Endothelial cell of umbilical vein (primary cell): ENCODE results near the gene ATF6B. TPM values are rescaled to one million over a fixed set of nuclear protein-coding genes. Genes with fewer than 3 reads are reported as not detected.

Experiments
- BruUV-seq: library from RNA; stranded (reverse); fragments of 400-500 nt; replicated peaks from 2 replicates; lab custom pipeline; 2021; lab: Mats Ljungman, UMichigan
- CTCF ChIA-PET: fragments of 300-600, 350-600 bp; sonication (Branson Sonifier 250); formaldehyde crosslinking; loops from one replicate; lab custom pipeline; 2021; ENCODE audit warnings: antibody characterized with exemption, inconsistent platforms; lab: Charles Lee
- POLR2A ChIA-PET: fragments of 300-600, 350-600 bp; sonication (Branson Sonifier 250); formaldehyde crosslinking; loops from one replicate; lab custom pipeline; 2021; ENCODE audit warnings: antibody characterized with exemption, inconsistent platforms; lab: Charles Lee
- DNase-seq: peaks from one replicate; pipeline ENCODE4 v3.0.0-alpha.2; 2011; ENCODE audit warnings: low read depth, low spot score
- FAIRE-seq: peaks from 2 replicates; lab custom pipeline; 2011; peaks lifted over from hg19 to GRCh38; lab: Jason Lieb, UNC
- H2AFZ ChIP-seq: 2 replicates; pipeline ENCODE4 v1.6.0; 2012; ENCODE audit warnings: low read depth, low read length, control low read depth, inconsistent platforms
- H3K27ac ChIP-seq: 2 replicates; pipeline ENCODE4 v1.5.1; 2011; ENCODE audit warnings: low read depth, mild to moderate bottlenecking, control low read depth, low read length, moderate library complexity; ENCODE audit not compliant: insufficient read depth
- H3K27me3 ChIP-seq, 2 experiments: 2 replicates each; pipeline versions ENCODE4 v1.6.0 to v1.6.1; 2011; ENCODE audit warnings: low read length in 2 of 2, mixed read lengths in 1 of 2; ENCODE audit not compliant: control insufficient read depth in 2 of 2, insufficient read depth in 2 of 2
- H3K36me3 ChIP-seq, 2 experiments: 2 replicates in 1 of 2; 3 replicates in 1 of 2; pipeline ENCODE4 v1.5.1; 2011; ENCODE audit warnings: low read length in 2 of 2, mild to moderate bottlenecking in 1 of 2, moderate library complexity in 1 of 2; ENCODE audit not compliant: control insufficient read depth in 2 of 2, insufficient read depth in 2 of 2; ENCODE audit errors: extremely low read depth in 1 of 2
- H3K4me1 ChIP-seq: 3 replicates; pipeline ENCODE4 v1.5.1; 2011; ENCODE audit warnings: mild to moderate bottlenecking, low read length; ENCODE audit not compliant: control insufficient read depth, insufficient read depth; ENCODE audit errors: extremely low read depth
- H3K4me2 ChIP-seq: 2 replicates; pipeline ENCODE4 v1.6.1; 2011; ENCODE audit warnings: low read length, control low read depth, mixed read lengths; ENCODE audit not compliant: insufficient read depth
- H3K4me3 ChIP-seq, 3 experiments: fragments of 200-600 bp in 1 of 3; sonication (generic), shearing (Covaris generic) in 1 of 3; replicated peaks in 1 of 3; 2 replicates each; pipeline ENCODE4 v1.5.1; 2011 to 2016; ENCODE audit warnings: control low read depth in 3 of 3, low read length in 3 of 3, mild to moderate bottlenecking in 2 of 3, inconsistent platforms in 1 of 3, low read depth in 1 of 3, moderate library complexity in 1 of 3; ENCODE audit not compliant: insufficient read depth in 1 of 3
- H3K79me2 ChIP-seq: 2 replicates; pipeline ENCODE4 v1.6.0; 2012; ENCODE audit warnings: low read length, inconsistent platforms; ENCODE audit not compliant: control insufficient read depth, insufficient read depth
- H3K9ac ChIP-seq: replicated peaks from 2 replicates; pipeline ENCODE3; 2011; ENCODE audit warnings: low read length, control low read depth; ENCODE audit not compliant: insufficient read depth; ENCODE audit errors: extremely low read depth
- H3K9me1 ChIP-seq: replicated peaks from 3 replicates; pipeline ENCODE4 v1.6.0; 2011; ENCODE audit warnings: mild to moderate bottlenecking, low read length; ENCODE audit not compliant: control insufficient read depth, insufficient read depth; ENCODE audit errors: extremely low read depth
- H3K9me3 ChIP-seq: replicated peaks from 2 replicates; pipeline ENCODE4 v1.5.1; 2012; ENCODE audit warnings: low read length, inconsistent platforms; ENCODE audit not compliant: control insufficient read depth, insufficient read depth
- H4K20me1 ChIP-seq: replicated peaks from 2 replicates; pipeline ENCODE3; 2011; ENCODE audit warnings: mild to moderate bottlenecking, low read length; ENCODE audit not compliant: control insufficient read depth, insufficient read depth; ENCODE audit errors: extremely low read depth
- EZH2 ChIP-seq: IDR thresholded peaks from 2 replicates; pipeline ENCODE4 v1.6.1; 2012; ENCODE audit warnings: borderline replicate concordance, low read depth, mild to moderate bottlenecking, moderate library complexity, low read length, inconsistent platforms; ENCODE audit not compliant: severe bottlenecking
- FOS ChIP-seq: IDR thresholded peaks from 2 replicates; pipeline ENCODE4 v1.6.1; 2011; ENCODE audit warnings: mild to moderate bottlenecking, low read length, moderate library complexity, borderline replicate concordance; ENCODE audit not compliant: insufficient read depth
- GATA2 ChIP-seq: IDR thresholded peaks from 2 replicates; pipeline ENCODE4 v1.7.0; 2011; ENCODE audit warnings: low read depth, mild to moderate bottlenecking, moderate library complexity, mixed read lengths, low read length; ENCODE audit not compliant: insufficient read length, insufficient read depth
- JUN ChIP-seq: IDR thresholded peaks from 2 replicates; pipeline ENCODE4 v1.6.1; 2011; ENCODE audit warnings: borderline replicate concordance, low read depth; ENCODE audit not compliant: insufficient read length, insufficient read depth
- MYC ChIP-seq: IDR thresholded peaks from one replicate; pipeline ENCODE4 v1.6.1; 2011; ENCODE audit warnings: mild to moderate bottlenecking, low read depth, low read length
- POLR2A ChIP-seq: IDR thresholded peaks from 2 replicates; pipeline ENCODE4 v1.6.1; 2012; ENCODE audit warnings: low read depth, mild to moderate bottlenecking, control low read depth, low read length
- POLR2AphosphoS5 ChIP-seq: IDR thresholded peaks from 2 replicates; pipeline ENCODE4 v1.6.1; 2012; ENCODE audit warnings: low read depth, mild to moderate bottlenecking, control low read depth, low read length, moderate library complexity; ENCODE audit not compliant: insufficient read depth
- dilution Hi-C: fragments of 300-500 bp; cut with MboI; formaldehyde crosslinking; loops from one replicate; pipeline ENCODE4 v1.15.0; 2019; ENCODE audit warnings: low sequenced_read_pairs; ENCODE audit not compliant: extremely low pct_ligation_motif_present
- intact Hi-C: fragments of 100-400 bp; cut with micrococcal nuclease; formaldehyde crosslinking; loops from one replicate; pipeline ENCODE4 v1.10.0; 2022
- polyA plus RNA-seq, 4 experiments: library from polyadenylated mRNA; depleted of rRNA in 3 of 4; stranded (reverse) in 3 of 4; unstranded in 1 of 4; fragments of >200 nt; gene quantifications; 2 replicates each; pipeline versions ENCODE4 v1.2.1 to v1.2.3, GENCODE V29; 2011 to 2012; ENCODE audit warnings: missing spikeins in 1 of 4
- total RNA-seq: library from RNA; stranded (reverse); gene quantifications from 2 replicates; pipeline ENCODE4 v1.2.3, GENCODE V29; 2021
- TF ChIP-seq, protein P1 (sequence below), 2 donors: IDR thresholded peaks; 1 replicate in 1 of 2; 2 replicates in 1 of 2; pipeline ENCODE4 v1.5.1; 2011; ENCODE audit warnings: low read length in 2 of 2, mild to moderate bottlenecking in 2 of 2, moderate library complexity in 2 of 2, control low read depth in 1 of 2, inconsistent platforms in 1 of 2, low read depth in 1 of 2; ENCODE audit not compliant: insufficient read depth in 1 of 2; ENCODE audit errors: extremely low read depth in 1 of 2
- TF ChIP-seq, protein P2 (sequence below): IDR thresholded peaks from 2 replicates; pipeline ENCODE4 v1.6.1; 2011; ENCODE audit not compliant: insufficient read depth, insufficient read length

The ATF6B gene
- total and polyA plus RNA-seq, 2 donors (not counting 3 experiments of a cell fraction or from before 2014, with no cell fraction given): 106 to 115 TPM

DNA sequence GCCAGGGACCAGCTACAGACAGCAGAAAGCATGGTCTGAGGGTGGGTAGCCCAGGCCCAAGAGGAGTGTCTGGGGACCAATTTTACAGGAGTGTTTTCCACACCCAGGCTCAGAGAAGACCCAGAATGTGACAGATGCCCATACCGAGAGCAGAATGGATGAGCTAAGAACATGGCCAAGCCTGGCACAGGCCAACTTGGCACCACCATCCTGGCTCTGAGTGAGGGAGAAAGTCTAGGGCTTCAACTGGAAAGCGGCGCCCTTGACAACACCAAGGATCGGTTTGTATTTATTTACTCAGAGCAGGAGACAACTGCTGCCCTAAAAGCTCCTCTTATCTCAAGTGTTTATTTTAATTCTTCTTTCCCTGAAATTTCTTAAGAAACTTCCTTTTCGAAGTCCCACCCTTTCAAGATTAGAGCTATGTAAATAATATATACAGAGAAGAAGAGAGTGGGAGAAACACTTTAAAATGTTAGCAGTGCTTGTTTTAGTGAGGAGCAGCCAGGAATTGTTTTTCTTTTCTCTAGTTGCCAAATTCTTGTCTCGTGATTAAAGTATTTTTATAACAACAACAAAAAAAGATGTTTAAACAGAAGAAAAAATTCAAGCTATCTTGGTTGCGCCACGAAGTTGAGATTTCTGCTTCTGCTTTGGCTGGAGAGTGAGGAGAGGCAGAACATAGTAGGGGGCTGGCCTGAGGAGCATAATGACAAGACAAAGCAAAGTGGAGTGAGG lies 35.1 kb downstream of the ATF6B start:
- BruUV-seq: no TSS peak

More for the DNA sequence above, 35.1 kb downstream of the ATF6B start:
- Histone ChIP-seq H3K36me3 (no peaks in the 10 kb centered on the region), H3K4me1 (no peaks in the 10 kb centered on the region), H3K9ac (no peak overlapping the region), H3K9me3 (no peaks in the 10 kb centered on the region), H3K4me2 (no peak overlapping the region), H3K27me3 (peaks cover 10 to 23% of the 10 kb centered on the region in 2 experiments), H3K27ac (no peak overlapping the region), H3K9me1 (no peaks in the 10 kb centered on the region), H4K20me1 (no peaks in the 10 kb centered on the region), H2AFZ (no peak overlapping the region), H3K4me3 (no peak overlapping the region), H3K79me2 (no peaks in the 10 kb centered on the region)
- dilution Hi-C loops (no loop called here), intact Hi-C loops (no loop called here)
- DNase-seq (no peak), FAIRE-seq (no peak)
- POLR2A ChIA-PET: no interaction called here
- CTCF ChIA-PET: interaction anchor here (1.0 to 1.8 kb wide), 5 partner anchors 9 to 27 kb away, joined by 3 to 6 read pairs (median 4); no protein-coding TSS in a partner anchor
- no peak for TF ChIP-seq EZH2
- no peak for TF ChIP-seq MYC
- no peak for TF ChIP-seq GATA2
- TF ChIP-seq POLR2AphosphoS5: no peak
- TF ChIP-seq, protein P1, sequence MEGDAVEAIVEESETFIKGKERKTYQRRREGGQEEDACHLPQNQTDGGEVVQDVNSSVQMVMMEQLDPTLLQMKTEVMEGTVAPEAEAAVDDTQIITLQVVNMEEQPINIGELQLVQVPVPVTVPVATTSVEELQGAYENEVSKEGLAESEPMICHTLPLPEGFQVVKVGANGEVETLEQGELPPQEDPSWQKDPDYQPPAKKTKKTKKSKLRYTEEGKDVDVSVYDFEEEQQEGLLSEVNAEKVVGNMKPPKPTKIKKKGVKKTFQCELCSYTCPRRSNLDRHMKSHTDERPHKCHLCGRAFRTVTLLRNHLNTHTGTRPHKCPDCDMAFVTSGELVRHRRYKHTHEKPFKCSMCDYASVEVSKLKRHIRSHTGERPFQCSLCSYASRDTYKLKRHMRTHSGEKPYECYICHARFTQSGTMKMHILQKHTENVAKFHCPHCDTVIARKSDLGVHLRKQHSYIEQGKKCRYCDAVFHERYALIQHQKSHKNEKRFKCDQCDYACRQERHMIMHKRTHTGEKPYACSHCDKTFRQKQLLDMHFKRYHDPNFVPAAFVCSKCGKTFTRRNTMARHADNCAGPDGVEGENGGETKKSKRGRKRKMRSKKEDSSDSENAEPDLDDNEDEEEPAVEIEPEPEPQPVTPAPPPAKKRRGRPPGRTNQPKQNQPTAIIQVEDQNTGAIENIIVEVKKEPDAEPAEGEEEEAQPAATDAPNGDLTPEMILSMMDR (IDR thresholded peaks at IDR 0.05; ENCODE audit: extremely low read depth in 1 of 2, insufficient read depth in 1 of 2, low read depth in 1 of 2, low read length in 2 of 2): no peak
- TF ChIP-seq JUN: no peak
- no peak for TF ChIP-seq FOS
- no peak for TF ChIP-seq POLR2A
- TF ChIP-seq, protein P2, sequence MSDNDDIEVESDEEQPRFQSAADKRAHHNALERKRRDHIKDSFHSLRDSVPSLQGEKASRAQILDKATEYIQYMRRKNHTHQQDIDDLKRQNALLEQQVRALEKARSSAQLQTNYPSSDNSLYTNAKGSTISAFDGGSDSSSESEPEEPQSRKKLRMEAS: no peak
